ENCODE measurements around the gene RPUSD3. TPM values are rescaled to one million over a fixed set of nuclear protein-coding genes. Genes with fewer than 3 reads are reported as not detected.

Gene RPUSD3, protein sequence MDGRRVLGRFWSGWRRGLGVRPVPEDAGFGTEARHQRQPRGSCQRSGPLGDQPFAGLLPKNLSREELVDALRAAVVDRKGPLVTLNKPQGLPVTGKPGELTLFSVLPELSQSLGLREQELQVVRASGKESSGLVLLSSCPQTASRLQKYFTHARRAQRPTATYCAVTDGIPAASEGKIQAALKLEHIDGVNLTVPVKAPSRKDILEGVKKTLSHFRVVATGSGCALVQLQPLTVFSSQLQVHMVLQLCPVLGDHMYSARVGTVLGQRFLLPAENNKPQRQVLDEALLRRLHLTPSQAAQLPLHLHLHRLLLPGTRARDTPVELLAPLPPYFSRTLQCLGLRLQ
- 10 to 100 TPM; 35.4 to 42.3 (median 38.2) TPM for total RNA-seq (2021; fragmentation: NEBNext Ultra II Directional; extraction: Animal tissue kit (Norgen Biotek cat#: 25700))
- long read RNA-seq, transcript RPUSD3-216 (4 exons, 2,491 nt) = minor isoform, 13 of 59 reads
- long read RNA-seq, transcript RPUSD3-201 (9 exons, 1,225 nt) = major isoform, 38 of 59 reads
- long read RNA-seq, partial matches to known transcripts = 0 of 59 reads
- long read RNA-seq, other reads (novel, unspliced or antisense) = 5 of 59 reads

GRCh38 chr3:9843715-9844438 is at the start of gene RPUSD3:
Gene RPUSD3, minus strand, starts transcription at chr3:9844008. Its CDS starts 18 bp downstream, at chr3:9843990.
- Mint-ChIP-seq H3K27ac (peak within 1 kb of the TSS; percentile 81), H3K4me1 (ENCODE audit: low read depth) (peaks cover 14% of the 10 kb centered on the region), H3K36me3 (ENCODE audit: low read depth) (peaks cover 23% of the 10 kb centered on the region), H3K9me3 (no peaks in the 10 kb centered on the region), H3K4me3 (peak within 1 kb of the TSS; percentile 97), H3K27me3 (ENCODE audit: insufficient read depth) (no peaks in the 10 kb centered on the region; the same call in none of the 2 replicates)
- TF ChIP-seq, protein P1, sequence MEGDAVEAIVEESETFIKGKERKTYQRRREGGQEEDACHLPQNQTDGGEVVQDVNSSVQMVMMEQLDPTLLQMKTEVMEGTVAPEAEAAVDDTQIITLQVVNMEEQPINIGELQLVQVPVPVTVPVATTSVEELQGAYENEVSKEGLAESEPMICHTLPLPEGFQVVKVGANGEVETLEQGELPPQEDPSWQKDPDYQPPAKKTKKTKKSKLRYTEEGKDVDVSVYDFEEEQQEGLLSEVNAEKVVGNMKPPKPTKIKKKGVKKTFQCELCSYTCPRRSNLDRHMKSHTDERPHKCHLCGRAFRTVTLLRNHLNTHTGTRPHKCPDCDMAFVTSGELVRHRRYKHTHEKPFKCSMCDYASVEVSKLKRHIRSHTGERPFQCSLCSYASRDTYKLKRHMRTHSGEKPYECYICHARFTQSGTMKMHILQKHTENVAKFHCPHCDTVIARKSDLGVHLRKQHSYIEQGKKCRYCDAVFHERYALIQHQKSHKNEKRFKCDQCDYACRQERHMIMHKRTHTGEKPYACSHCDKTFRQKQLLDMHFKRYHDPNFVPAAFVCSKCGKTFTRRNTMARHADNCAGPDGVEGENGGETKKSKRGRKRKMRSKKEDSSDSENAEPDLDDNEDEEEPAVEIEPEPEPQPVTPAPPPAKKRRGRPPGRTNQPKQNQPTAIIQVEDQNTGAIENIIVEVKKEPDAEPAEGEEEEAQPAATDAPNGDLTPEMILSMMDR (IDR thresholded peaks at IDR 0.05) = no peak
- DNase-seq = peak; percentile 97

GRCh38 chr3:9891072-9891622 is 47.3 kb upstream of the RPUSD3 start:
- DNase-seq = no peak
- Mint-ChIP-seq H3K36me3 (ENCODE audit: low read depth) (peaks cover 45% of the 10 kb centered on the region), H3K4me3 (peak overlapping the region; percentile 100), H3K27me3 (ENCODE audit: insufficient read depth) (no peaks in the 10 kb centered on the region; the same call in 1 of the 2 replicates), H3K27ac (peak overlapping the region; percentile 97), H3K9me3 (peaks cover 9% of the 10 kb centered on the region), H3K4me1 (ENCODE audit: low read depth) (peaks cover 54% of the 10 kb centered on the region)
- TF ChIP-seq, protein P1 (IDR thresholded peaks at IDR 0.05) = no peak

- Mint-ChIP-seq H3K9me3 (peaks cover 9% of the 10 kb centered on the region), H3K27ac (peak within 1 kb of the TSS; percentile 97), H3K36me3 (ENCODE audit: low read depth) (peaks cover 41% of the 10 kb centered on the region), H3K27me3 (ENCODE audit: insufficient read depth) (no peaks in the 10 kb centered on the region), H3K4me3 (peak within 1 kb of the TSS; percentile 100), H3K4me1 (ENCODE audit: low read depth) (peaks cover 54% of the 10 kb centered on the region)
- TF ChIP-seq, protein P1 (IDR thresholded peaks at IDR 0.05) = peak; percentile 30; the same call in 1 of the 2 replicates
- DNase-seq = peak; percentile 75
Observed at GRCh38 chr3:9890249-9891071, 46.7 kb upstream of the RPUSD3 start, which contains the start of gene JAGN1. Gene JAGN1, plus strand, starts transcription at chr3:9890610. Its CDS starts 113 bp downstream, at chr3:9890723.

DNA sequence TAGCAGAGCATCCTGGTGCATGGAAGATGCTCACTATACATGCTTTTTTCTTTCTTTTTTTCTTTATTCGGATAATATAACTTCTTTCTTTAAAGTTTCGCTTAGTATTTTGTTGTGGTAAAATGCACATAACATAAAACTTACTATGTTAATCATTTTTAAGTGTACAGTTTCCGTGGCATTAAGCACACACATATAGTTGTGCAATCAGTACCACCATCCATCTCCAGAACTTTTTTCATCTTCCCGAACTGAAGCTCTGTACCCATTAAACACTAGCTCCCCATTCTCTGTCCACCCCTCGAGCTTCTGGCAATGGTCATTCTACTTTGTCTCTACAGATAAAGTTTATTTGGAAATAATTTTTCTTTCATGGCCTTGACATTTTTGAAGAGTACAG is 45.6 kb upstream of the RPUSD3 start:
- peak overlapping the region; percentile 26; the same call in 1 of the 2 replicates for H3K27ac Mint-ChIP-seq
- TF ChIP-seq, protein P1 (IDR thresholded peaks at IDR 0.05) = no peak
- H3K4me1 Mint-ChIP-seq (ENCODE audit: low read depth) = peaks cover 55% of the 10 kb centered on the region
- no peak for DNase-seq
- no peak overlapping the region for H3K4me3 Mint-ChIP-seq
- no peaks in the 10 kb centered on the region for H3K27me3 Mint-ChIP-seq (ENCODE audit: insufficient read depth)
- peaks cover 32% of the 10 kb centered on the region for H3K36me3 Mint-ChIP-seq (ENCODE audit: low read depth)
- H3K9me3 Mint-ChIP-seq = peaks cover under 1% of the 10 kb centered on the region; the same call in 1 of the 2 replicates

Measured in HFFc6 (cell line).